HG02981 (cell line): ENCODE data around the gene GATM.

Experiments
- ATAC-seq: cut with Tn5 transposase; IDR thresholded peaks from one replicate; pipeline ENCODE4 v1.9.1; 2021; ENCODE audit warnings: mild to moderate bottlenecking, moderate library complexity; ENCODE audit not compliant: unreplicated experiment

The GATM gene

GRCh38 chr15:45362419-45362818, 15.9 kb downstream of the GATM start:
- no peak for ATAC-seq

- ATAC-seq: no peak
Measured at GRCh38 chr15:45361878-45362277, 16.5 kb downstream of the GATM start.

DNA sequence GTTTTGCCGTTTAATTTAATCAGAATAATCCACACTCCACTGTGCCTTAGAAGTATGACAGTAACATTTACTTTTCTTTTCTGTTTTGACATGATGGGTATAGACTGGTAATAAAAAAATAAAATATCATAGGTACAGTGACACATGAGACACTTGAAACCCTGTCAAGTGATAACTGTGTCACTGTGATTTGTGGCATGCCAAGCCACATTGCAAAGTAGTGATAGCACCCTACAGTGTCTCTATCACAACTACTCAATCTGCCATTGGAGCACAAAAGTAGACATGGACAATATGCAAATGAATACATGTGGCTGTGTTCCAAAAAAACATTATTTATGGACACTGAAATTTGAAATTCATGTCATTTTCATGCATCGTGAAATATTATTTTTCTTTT, 22.5 kb downstream of the GATM start:
- no peak for ATAC-seq

GRCh38 chr15:45354711-45355110, 23.6 kb downstream of the GATM start:
- ATAC-seq: no peak

- ATAC-seq: no peak
Measured at GRCh38 chr15:45351227-45351626, 27.1 kb downstream of the GATM start.

DNA sequence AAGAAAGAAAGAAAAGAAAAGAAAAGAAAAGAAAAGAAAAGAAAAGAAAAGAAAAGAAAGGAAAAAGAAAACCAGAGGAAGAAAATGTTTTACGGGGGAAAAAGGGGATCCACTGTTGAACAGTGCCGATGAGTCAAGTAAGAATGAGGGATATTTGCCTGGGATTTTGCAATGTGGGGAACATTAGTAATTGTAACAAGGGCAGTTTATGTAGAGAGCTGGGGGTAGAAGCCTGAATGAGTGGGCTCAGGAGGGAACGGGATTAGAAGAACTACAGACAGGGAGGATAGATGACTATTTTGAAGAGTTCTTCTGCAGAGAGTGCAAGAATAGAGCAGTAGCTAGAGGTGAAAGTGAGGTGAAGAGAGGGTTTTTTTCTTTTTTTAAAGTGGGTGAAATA, 28.7 kb downstream of the GATM start:
- ATAC-seq: no peak

GRCh38 chr15:45347989-45348388, 30.4 kb downstream of the GATM start:
- no peak for ATAC-seq

DNA sequence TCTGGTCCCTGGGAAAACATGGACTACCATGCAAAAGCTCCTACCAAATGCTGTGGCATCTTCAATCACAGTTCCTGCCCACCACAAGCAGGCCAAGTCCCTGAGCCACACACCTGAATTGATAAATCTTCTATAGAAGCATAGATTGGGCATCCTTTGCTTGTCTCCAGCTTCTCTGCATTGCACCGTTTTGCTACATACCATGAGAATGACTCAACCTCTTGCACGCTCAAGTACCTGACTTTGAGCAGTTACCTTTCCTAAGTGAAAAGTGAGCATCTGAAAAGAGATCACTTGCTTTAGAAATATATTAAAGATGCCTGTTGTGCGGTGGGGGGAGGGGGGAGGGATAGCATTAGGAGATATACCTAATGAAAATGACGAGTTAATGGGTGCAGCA, 31.3 kb downstream of the GATM start:
- no peak for ATAC-seq

DNA sequence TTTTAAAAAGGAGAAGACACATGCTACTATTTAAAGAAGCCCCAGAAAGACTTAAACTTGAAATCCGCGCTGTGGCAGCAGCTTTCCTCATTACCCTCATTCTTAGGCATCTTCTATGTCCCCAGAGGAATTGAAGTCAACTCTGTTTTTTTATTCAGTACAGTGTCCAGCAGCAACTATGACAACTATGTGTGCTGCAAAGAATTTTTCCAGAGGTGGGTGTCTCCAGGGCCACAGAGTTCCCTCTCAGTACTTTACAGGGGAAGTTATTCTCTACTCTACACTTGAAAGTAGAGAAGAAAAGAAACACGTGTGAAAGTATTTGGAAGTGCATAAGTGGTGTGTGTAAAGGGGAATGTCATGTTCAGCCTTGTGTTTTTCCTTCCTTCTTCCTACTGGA, 32.0 kb downstream of the GATM start:
- no peak for ATAC-seq

DNA sequence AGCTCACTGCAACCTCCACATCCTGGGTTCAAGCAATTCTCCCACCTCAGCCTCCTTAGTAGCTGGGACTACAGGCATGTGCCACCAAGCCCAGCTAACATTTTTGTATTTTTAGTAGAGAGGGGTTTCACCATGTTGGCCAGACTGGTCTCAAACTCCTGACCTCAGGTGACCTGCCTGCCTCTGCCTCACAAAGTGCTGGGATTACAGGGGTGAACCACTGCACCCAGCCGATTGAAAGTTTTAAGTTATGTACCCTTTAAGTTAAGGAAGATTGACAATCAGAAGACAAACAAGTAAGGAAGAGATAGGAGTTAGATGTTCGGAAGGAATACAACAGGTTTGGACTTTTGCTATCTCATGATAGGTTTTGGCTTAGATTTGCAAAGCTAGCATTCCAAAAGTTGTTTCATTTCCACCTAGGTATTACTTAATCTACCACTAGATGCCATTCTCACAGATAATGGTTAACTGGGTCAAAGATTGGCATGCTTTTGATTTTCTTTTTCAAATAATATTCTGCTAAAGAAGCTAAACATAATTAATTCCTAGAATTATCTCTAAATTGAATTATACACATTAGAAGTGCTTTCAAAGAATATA, 35.0 kb downstream of the GATM start:
- no peak for ATAC-seq

DNA sequence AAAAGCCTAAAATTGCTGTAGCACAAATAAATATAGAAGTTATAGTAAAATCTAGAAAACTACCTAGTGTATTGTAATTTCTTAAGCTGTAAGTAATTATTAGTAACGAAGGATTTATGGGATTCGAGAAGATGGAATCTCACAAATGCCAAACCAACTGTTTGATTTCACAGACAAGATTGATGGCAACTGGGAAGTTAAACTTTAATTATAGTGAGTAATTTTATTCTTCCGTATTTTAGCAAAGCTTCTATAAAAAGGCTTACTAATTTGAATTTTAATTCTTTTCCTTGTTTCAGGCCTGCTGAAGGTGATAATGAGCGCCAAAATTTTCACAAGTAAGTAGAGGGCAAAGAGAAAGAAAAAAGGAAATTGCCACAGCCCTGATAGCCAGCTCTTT, 36.6 kb downstream of the GATM start:
- no peak for ATAC-seq

- no peak for ATAC-seq
Measured at GRCh38 chr15:45340429-45340828, 37.9 kb downstream of the GATM start.

DNA sequence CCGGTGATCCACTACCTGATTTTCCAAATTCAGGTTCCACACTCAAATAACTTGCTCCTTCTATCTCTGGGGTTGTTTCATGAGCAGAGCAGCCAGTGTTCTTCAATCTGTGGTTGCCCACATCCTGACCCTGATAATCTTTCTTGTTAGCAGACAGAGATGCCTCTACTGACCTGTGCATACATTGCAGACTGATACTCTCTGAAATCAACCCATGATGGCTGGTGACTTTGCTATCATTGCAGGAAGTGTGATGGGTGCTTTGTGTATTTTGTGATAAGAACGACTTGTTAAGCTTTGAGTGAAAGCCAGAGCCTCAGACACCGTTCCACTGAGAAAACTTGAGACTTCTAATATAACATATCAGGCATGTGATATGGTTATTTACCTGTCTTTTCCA, 39.9 kb downstream of the GATM start:
- no peak for ATAC-seq

GRCh38 chr15:45337224-45337623, 41.1 kb downstream of the GATM start:
- ATAC-seq: no peak

GRCh38 chr15:45333550-45333949, 44.8 kb downstream of the GATM start:
- ATAC-seq: no peak

- no peak for ATAC-seq
Measured at GRCh38 chr15:45332694-45333093, 45.6 kb downstream of the GATM start.

DNA sequence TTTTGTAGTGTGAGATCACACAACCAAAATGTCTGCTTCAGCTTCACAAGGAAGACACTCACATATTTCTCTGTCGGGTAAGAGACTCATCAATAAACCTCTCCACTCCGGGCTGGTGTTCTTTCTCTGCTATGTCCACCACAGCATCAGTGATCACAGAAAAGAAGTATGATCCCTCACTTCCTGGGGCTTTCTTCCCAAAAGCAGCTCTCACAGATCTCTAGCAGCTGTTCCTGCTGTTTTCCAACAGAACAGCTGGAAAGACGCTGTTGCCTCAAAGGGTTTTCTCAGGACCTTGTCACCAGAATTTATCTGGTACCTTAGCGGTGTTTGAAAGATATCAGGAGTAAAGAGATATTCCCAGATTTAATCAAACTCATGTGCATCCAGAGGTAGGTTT, 46.4 kb downstream of the GATM start:
- no peak for ATAC-seq

DNA sequence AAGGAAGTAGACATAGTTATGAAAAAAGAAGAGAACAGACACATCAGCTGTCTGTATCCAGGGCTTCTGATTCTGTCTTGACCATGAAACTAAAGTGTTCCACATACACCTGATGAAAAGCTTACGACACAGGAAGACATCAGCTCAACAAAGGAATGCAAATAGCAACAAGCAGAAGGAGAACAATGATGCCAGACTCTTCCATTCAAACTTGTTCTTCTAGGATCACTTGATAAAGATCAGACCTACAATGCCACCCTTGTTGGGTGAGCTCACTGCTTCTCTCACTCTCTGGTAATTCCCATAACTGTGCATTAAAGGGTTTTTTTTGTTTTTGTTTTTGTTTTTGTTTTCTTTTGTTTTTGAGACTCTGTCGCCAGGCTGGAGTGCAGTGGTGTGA, 49.7 kb downstream of the GATM start:
- no peak for ATAC-seq

GRCh38 chr15:45326741-45327140, 51.6 kb downstream of the GATM start:
- no peak for ATAC-seq

DNA sequence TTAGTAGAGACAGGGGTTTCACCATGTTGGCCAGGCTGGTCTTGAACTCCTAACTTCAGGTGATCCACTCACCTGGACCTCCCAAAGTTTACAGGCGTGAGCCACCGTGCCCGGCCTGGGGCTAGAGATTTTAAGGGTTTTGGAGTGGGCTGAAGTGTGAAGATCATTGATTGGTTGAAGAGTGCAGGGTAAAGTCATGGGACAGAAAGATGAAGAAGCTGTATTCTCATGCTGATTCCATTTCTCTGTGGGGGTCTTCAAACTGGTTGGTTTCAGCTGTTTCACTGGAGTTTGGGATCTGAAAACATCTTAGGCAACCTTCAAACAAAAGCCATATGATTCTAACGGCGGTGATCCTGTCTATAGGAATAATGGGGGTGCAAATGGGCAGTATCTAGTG, 52.1 kb downstream of the GATM start:
- no peak for ATAC-seq

GRCh38 chr15:45320581-45321205, 57.7 kb downstream of the GATM start:
- ATAC-seq: no peak

GRCh38 chr15:45319472-45320214, 58.7 kb downstream of the GATM start:
- ATAC-seq: no peak
